Dermis microvascular lymphatic vessel endothelial cell (primary cell): Measurements from ENCODE around the gene ZNF581. TPM values are rescaled to one million over a fixed set of nuclear protein-coding genes. Genes with fewer than 3 reads are reported as not detected.

Source experiments
- DNase-seq, 2 donors: peaks; one replicate each; pipeline versions ENCODE4 v3.0.0 to v3.0.0-alpha.2; 2010; ENCODE audit warnings: low read depth in 2 of 2
- total RNA-seq: library from RNA; depleted of rRNA; stranded (reverse); fragments of >200 nt; gene quantifications from 2 replicates; pipeline ENCODE4 v1.2.1, GENCODE V29; 2014

ZNF581 gene
- total RNA-seq, 1 donor from 2014 or later, result 20.0 TPM

DNA sequence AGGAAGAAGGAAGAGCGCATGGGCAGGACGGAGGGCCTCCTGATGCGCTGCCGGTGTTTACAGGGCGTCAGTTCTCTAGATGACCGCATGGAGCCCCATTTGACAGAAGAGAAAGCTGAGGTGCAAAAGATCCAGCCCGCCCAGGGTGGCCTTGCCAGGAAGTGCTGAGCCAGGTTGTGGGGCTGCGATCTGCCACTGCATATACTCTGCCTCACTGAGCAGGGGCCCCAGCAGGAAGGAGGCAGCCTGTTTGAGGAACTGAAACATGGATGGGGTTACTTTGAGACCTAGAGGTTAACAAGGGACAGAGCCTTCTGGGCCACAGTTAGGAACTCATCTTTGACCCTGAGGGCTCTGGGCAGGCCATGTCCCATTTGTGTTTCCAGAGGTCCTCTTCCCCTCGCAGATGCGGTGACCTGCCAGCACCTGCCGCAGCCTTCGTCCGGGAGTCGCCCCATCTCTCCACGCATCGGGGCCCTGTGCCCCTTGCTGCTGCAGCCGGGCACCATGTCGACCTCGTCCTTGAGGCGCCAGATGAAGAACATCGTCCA, 34.7 kb downstream of the ZNF581 start:
- no peak for DNase-seq

DNA sequence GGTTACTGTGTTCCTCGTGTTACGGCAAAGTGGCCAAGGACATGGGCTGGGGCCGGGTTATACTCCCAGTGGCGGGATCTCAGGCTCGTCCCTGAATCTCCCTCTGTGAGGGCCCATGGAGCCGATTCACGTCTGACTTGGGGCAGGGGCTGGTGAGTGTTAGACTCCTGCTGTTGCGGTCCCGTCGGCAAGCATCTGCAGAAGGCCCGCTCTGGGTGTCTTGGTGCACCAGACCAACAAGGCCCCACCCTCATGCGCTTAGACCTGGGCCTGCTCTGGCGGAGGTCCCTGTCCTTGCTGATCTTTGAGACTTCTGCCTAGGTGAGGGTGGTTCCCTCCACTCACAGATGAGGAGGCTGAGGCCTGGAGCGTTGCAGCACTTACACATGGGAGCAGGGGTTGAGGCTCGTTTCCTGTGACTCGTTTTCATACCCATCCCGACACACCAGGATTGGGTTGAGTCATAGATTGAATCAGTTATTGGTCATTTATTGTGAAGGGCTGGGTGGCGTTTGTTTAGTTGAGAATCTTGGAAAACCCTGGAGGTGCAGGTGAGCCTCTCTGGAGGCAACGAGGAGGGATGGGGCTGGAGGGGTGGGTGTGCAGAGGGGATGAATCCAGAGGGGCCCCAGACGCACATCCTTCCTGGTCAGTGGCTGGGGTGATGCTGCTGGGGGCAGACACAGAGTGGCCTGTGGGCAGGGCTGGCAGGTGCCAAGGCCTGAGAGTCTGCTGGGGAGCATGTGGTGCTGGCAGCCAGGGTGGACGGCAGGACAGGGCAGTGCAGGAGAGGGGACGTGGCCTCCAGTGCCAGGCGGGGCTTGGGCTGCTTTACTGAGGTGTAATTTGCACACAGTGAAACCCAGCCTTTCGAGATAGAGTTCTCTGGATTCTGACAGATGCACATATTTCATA, 36.2 kb downstream of the ZNF581 start:
- peak in 1 of 2 donors; percentile 24 for DNase-seq

DNA sequence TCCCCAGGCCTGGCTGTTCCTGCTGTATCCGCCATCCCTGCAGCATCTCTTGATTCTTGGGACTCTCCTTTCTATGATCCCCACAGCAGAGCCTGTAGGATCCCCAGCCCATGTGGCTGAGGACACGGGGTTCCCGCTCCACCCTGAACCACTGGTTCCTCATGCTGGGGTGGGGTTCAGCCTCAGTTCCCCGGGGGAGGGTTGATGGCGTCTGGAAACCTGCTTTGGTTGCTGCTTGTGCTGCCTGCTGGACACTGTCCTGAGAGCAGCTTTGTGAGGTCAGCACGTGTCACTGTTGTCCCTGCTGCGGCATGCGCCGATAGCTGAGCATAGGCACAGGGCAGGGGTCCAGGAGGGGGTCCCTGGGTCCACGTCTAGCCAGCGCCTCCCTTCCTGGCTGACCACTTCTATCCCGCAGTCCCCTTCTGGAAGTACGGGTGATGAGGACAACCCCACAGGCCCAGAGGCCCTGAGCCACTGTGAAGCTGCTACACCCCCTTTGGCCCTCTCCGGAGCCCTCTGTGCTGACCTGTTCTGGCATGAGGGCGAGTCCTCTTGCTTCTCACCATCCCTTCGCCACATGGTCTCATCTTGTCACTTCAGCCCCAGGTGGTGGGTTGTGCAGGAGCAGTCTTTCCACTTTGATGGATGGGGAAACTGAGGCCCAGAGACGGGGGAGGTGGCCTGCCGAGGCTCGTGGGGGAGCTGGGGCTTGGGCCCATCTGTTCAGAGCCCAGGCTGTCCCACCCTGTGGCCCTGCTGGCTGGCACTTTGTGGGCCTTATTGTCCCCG, 37.1 kb downstream of the ZNF581 start:
- no peak for DNase-seq

DNA sequence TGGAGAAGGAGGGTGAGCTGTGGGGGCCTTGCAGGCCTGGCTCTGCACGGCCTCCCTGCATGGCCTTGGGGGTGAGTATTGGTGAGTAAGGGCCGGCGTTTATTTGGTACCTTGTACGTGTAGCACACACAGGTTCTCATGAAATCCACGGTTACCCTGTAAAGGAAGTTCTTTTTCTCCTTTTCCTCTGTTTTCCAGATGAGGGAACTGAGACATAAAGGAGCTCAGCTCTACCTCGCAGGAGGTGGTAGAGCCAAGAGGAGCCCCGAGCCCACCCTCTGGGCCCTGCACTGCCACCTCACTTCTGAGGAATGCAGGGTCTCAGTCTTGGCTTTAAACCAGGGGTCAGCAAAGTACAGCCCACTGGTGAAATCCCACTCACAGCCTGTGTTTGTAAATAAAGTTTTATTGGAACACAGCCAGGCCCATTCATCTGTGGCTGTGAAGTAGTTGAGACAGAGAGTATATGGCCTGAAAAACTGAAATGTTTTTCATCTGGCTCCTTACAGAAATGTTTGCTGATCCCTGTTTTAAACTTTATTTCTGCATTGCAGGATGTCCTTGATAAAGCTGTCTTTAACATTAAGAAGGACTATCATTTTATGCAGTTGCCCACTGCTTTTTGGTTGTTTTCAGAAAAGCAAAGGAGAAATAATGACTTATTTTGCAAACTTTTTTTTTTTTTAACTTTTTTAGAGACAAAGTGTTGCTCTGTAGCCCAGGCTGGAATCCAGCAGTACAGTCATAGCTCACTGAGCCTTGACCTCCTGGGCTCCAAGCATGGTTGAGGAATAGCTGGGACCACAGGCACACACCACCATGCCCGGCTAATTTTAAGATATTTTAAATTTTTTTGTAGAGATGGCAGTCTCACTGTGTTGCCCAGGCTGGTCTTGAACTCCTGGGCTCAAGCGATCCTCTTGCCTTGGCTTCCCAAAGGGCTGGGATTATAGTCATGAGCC, 38.0 kb downstream of the ZNF581 start:
- no peak for DNase-seq

DNA sequence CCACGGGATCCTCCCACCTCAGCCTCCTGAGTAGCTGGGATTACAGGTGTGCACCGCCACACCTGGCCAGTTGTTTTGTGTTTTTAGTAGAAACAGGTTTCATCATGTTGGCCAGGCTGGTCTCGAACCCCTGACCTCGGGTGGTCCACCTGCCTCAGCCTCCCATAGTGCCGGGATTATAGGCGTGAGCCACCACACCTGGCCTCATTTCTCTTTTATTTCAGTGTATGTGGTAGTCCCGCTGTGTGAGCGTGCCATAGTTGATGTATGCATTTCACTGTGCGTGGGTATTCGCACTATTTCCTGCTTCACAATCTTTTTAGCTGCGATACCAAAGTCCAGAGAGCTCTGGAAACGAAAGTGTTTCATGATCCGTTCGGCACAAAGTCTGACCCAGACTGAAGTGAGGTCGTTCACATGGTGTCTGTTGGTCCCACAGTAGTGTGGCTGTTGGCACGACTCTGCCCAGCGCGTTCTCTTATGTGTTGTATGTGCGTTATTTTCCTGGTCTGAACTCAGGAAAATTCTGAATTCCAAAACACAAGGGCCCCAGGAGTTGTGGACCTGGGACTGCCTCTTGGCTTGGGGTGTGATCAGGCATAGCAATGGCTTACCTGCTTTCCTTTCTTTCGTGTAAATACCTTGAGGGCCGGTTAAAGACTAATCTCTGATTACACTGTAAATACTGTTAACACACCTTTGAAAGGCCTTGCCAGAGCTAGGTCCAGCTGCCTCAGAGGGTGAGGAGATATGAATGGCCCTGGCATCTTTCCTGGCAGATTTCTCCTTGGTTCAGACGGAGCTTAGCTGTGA, 40.2 kb downstream of the ZNF581 start:
- DNase-seq, result no peak

DNA sequence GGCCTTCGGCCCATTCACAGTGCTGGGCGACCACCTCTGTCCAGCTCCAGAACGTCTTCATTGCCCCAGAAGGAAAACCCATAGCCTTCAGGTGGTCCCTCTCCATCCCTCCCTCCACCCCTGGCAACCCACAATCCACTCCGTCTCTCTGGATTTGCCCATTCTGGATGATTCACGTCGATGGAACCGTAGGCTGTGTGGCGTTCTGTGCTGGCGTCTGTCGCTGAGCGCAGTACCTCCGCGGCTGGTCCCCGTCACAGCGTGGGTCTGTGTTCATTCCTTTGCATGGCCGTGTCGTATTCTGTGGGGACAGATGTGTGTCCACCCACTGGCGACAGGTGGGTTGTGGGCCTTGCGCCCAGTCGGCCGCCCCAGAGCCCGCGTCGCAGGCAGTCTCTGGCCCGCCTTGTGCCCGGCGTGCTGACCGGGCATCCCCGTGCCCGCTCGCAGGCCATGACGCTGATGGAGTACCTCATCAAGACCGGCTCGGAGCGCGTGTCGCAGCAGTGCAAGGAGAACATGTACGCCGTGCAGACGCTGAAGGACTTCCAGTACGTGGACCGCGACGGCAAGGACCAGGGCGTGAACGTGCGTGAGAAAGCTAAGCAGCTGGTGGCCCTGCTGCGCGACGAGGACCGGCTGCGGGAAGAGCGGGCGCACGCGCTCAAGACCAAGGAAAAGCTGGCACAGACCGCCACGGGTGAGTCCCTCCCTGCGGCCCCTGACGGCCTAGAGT, 41.7 kb downstream of the ZNF581 start:
- DNase-seq, result no peak

DNA sequence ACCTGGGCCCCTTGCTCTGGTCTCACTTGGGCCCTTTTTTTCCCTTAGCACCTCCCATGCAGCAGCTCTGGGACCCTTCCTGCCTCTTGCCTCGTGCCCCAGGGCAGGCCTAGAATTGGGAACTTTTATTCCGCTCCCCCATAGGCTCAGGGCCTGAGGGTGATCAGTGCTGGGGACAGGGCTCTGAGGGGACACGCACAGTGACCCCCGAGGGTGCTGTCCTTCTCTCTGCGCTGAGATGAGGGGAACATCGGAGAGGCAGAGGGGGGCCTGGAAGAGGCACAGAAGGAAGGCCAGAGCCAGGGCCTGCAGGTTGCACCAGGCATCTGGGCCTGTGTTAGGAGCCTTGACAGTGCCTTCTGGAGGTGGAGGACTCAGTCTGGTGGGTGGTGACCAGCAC, 42.3 kb downstream of the ZNF581 start:
- no peak for DNase-seq

DNA sequence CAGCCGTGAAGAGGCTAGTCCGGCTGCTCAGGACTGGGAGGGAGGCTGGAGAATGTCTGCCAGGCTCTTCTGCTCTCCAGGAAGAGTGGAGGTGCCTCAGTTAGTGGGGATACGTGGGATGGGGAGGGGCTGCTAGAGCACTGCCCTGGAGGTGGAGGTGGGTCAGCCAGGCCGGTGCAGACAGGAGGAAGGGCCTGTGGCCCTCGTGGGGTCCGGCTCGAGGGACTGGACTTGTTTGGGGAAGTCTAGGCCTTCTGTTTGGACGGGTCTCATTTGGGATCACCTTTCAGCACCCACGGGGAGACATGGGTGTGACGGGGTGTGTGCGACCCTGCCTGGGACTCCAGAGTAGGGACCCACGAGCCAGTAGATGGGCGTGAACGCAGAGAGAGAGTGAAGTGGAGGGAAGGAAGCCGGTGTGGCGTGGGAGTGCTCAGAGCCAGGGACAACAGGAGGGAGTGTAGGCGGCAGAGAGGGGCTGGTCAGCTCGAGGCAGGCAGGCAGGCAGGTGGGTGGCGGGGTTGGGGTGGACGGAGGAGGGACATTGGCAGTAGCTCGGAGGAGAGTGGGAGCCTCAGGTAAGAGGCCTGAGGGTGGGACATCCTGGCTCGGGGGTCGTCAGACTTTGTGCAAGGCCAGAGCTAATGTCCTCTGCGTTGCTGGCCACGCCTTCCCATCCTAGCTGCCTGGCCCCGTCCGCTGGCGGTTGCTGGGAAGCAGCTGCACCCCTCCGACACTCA, 43.0 kb downstream of the ZNF581 start:
- DNase-seq, result no peak

DNA sequence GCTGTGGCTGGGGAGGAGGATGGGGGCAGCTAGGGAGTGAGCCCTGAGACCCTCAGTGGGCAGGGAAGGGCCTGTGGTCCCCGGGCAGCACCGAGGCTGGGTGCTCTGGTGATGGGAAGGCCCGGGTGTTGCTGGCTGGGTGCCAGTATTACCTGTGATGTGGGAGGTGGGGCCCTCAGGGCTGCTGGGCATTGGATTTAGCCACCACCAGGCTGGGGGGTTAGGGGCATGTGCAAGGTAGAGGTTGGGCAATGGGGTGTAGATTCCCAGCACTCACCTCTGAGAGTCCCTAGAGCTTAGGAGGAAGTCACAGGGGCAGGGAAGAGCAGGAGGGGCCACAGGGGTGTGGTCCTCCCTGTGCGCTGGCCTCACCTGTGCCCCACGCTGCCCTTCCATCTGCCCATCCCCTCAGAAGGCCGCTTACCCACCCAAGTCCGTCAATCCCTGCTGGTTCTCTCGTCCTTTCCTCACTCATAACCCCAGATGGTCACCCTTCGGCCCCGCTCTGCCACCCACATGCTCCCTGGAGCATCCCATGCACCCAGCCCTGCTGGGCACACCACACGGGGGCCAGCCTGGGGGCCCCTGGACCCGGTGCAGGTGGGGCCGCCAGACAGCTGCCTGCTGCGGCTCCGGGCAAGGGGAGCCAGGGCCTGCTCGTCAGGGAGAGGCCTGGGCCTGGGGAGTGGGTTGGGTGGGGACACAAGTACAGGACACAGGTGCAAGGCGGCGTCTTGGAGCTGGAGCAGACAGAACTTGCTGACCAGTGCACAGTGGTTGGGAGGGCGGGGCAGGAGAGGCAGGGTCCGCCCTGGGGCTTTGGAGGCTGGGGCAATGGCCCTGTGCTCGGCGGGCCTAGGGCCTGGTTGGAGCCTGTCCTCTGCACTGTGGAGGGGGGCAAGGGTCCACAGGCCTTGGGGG, 44.1 kb downstream of the ZNF581 start:
- no peak for DNase-seq

DNA sequence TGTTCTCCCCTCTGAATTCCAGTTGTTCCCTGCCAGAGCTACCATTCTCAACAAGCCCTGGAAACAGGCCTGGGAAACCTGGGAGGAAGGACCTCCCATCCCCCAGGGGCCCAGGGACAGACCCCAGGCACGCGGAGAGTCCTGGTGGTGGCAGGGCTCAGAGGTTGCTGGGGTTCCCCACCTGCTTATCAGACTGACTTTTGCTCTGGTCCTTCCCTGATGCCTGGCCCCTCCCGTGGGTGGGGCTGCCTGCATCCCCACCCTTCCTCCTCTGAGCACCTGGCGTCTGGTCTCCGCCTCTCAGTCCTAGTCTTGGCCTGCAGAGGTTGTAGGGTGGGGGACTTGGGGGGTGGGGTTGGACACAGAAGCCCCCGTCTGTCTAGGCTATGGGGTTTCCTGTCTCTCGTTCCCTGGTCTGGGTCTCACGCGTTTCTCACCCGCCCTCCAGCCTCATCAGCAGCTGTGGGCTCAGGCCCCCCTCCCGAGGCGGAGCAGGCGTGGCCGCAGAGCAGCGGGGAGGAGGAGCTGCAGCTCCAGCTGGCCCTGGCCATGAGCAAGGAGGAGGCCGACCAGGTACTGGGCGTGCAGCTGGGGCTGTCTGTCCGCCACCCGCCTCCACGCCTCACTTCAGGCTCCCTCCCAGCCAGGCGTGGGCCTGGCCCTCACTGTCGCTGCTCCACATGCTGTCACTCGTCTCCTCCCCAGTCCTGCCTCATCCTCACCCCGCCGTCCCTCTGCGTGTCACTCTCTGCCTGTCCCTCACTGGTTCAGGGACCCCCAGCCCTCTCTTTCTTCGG, 45.2 kb downstream of the ZNF581 start:
- no peak for DNase-seq

DNA sequence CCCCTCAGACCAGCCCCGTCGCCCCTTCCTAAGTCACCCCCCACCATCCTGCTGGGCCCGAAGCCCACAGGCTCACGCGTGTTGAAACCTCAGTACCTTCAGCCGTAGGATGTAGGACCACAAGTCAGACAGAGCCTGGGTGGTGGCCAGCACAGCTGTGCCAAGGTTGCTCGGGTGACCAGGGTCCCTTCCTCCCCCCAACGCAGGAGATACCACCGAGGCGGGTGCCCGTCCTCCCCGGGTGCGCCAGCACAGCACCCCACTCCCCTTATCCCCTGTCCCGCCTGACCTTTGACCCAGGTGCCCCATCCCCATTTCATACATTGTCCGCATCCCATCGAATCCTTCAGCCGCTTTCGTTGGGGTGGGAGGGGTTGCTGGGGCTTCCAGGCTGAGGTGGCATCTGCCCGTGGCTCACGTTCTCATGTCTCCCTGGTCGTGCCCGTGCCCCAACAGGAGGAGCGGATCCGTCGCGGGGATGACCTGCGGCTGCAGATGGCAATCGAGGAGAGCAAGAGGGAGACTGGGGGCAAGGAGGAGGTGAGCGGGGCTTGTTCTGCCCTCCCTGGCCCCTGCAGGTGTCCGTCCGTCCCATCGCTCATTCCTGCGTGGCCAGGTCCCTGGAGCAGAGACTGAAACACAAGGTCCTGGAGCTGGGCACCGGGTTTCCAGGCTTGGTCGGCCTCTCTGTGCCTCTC, 46.1 kb downstream of the ZNF581 start:
- DNase-seq, result no peak

DNA sequence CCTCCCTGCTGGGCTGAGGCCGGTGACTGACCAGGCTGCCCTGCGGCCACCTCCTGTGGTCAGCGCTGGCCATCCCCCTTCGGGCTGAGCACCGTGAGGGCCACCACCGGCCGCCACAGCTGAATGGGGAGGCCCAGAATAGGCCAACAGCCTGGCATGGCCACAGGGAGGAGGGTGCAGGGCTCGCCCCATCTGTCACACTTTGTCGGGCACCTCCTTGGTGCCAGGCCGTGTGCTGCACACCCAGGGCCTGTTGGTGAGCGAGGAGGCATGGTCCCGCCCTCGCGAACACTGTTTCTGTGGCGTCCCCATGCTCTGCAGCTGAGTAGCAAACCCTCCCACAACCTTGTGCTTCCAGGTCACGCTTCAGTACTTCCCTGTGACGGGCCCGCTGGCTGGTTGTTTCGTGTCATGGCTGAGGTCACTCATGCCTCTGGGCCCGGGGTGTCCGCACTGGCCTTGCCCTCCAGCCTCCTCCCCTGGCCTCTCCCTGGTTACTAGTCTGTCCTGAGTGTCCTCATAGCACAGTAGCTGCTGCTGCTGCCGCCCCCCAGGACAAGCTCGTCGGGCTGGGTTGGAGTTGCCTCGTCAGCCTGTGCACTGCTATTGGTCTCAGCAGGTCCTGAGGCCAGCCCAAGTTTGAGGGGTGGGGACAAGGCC, 46.8 kb downstream of the ZNF581 start:
- no peak for DNase-seq

DNA sequence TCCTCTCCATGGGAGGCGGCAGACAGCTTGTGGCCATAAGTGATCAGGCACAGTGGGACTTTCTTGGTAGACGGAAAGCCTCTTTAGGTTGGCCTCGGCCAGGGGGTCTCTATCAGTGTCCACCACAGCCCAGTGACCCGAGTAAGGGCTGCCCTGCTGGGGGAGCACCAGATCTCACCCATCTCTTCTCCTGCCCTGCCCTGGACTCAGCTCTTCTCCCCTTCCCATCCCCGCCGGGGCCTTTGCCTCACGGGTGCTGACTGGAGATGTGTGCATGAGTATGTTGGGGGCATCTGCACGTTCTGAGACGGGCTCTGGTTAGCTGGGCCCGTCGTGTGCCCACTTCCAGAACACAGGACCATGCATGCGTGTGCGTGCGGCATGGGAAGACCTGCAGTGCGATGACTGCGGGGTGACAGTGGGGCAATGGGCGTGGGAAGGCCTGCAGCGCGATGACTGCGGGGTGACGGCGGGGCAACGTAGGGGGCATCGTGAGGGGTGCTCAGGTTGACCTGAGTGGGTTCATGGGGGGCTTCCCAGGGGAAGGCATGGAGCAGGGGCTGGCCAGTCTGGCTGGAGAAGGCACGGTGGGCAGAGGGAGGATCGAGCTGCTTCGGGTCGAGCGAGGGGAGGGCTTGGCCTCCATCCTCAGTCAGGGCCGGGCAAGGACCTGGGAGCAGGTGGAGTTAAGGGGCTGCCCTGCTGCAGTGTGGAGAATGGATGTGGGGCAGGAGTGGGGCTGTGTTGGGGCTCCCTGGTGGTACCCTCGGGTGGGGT, 47.5 kb downstream of the ZNF581 start:
- no peak for DNase-seq

DNA sequence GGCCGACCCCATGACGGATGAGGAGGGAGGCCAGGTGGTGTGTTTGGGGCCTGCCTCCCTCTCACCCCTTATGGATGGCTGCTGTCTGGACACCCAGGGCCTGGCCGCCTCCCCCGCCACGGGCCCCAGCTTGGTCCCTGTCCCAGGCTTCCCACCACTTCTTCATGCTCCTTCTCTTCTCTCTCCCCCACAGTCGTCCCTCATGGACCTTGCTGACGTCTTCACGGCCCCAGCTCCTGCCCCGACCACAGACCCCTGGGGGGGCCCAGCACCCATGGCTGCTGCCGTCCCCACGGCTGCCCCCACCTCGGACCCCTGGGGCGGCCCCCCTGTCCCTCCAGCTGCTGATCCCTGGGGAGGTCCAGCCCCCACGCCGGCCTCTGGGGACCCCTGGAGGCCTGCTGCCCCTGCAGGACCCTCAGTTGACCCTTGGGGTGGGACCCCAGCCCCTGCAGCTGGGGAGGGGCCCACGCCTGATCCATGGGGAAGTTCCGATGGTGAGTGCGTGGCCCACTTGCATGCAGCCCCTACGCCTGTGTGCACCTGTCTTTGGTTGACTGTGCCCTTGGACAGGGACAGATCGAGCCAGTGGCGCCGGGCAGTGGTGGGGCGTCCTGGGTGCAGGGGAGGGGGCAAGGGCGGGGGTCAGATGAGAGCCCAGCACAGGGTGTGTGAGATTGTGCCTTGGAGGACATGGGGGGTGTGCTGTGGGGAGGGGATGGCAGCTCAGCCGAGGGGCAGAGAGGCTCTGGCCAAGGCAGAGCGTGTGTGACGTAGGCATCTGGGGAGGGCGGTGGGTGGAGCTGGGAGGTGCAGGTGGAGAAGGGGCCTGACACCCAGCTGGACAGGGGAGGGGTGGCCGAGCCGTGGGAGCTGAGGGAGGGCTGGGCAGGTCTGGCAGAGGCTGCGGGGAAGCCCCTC, 48.4 kb downstream of the ZNF581 start:
- no peak for DNase-seq
